Activated CD8-positive, alpha-beta memory T cell treated with anti-CD3 and anti-CD28 coated beads, Interleukin-2, amount 50 U/mL, for 48 hours (primary cell): ENCODE data around the gene TMEM175.
"Not testable (repeated sequence)": the region's sequence is repeated elsewhere in the genome, so short reads cannot be mapped to it uniquely, and the experiment has no call there.

Experiments
- DNase-seq: peaks from one replicate; pipeline ENCODE4 v3.0.0-alpha.2; 2020

The TMEM175 gene

GRCh38 chr4:973431-974397 is 41.5 kb downstream of the TMEM175 start, which contains the start of gene DGKQ:
DGKQ (minus strand) TSS chr4:973569; CDS start chr4:973482, 87 bp downstream.
- peak; percentile 95 for DNase-seq

- DNase-seq, result no peak
Observed at GRCh38 chr4:974668-975067, 42.4 kb downstream of the TMEM175 start.

- not testable (repeated sequence) for DNase-seq
Observed at GRCh38 chr4:976016-976415, 43.8 kb downstream of the TMEM175 start.

- DNase-seq, result no peak
Observed at GRCh38 chr4:978957-979701, 46.9 kb downstream of the TMEM175 start.

- no peak for DNase-seq
Observed at GRCh38 chr4:982291-982690, 50.0 kb downstream of the TMEM175 start.

GRCh38 chr4:982814-983213 is 50.6 kb downstream of the TMEM175 start:
- no peak for DNase-seq

GRCh38 chr4:984336-985054 is 52.2 kb downstream of the TMEM175 start:
- DNase-seq, result no peak

GRCh38 chr4:985123-985830 is 53.0 kb downstream of the TMEM175 start:
- DNase-seq, result peak; percentile 88

- DNase-seq, result no peak
Observed at GRCh38 chr4:986428-986878, 54.2 kb downstream of the TMEM175 start.

GRCh38 chr4:986879-987623 is 54.8 kb downstream of the TMEM175 start, which contains the start of gene IDUA:
IDUA (plus strand) TSS chr4:987044; CDS start chr4:987085, 41 bp downstream.
- DNase-seq, result peak; percentile 92

- DNase-seq, result no peak
Observed at GRCh38 chr4:987624-988513, 55.6 kb downstream of the TMEM175 start.

- DNase-seq, result no peak
Observed at GRCh38 chr4:988726-989721, 56.8 kb downstream of the TMEM175 start.

- no peak for DNase-seq
Observed at GRCh38 chr4:989722-990471, 57.6 kb downstream of the TMEM175 start.

- DNase-seq, result no peak
Observed at GRCh38 chr4:990746-991367, 58.6 kb downstream of the TMEM175 start.

GRCh38 chr4:991451-992296 is 59.4 kb downstream of the TMEM175 start:
- no peak for DNase-seq

GRCh38 chr4:992297-993110 is 60.2 kb downstream of the TMEM175 start:
- DNase-seq, result no peak
